ENCODE data around the gene FBXL15.

DNA sequence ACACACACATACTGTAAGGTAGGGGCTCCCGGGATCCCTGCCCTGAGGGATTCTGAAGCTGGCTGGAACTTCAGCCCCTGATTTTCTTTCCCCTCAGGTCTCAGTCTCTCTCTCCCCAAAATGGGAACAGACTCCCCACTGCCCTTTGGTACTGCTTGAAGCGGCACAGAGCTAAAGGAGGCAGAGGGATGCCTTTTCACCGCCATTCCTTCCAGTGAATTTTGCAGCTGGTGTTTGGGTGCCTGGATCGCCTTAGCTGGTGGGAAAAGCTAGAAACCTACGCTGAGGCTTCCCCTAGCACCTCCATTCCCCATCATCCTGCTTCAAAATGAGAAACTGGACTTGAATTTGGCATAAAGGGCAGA is 14.5 kb downstream of the FBXL15 start:
- TF ChIP-seq, protein P1, sequence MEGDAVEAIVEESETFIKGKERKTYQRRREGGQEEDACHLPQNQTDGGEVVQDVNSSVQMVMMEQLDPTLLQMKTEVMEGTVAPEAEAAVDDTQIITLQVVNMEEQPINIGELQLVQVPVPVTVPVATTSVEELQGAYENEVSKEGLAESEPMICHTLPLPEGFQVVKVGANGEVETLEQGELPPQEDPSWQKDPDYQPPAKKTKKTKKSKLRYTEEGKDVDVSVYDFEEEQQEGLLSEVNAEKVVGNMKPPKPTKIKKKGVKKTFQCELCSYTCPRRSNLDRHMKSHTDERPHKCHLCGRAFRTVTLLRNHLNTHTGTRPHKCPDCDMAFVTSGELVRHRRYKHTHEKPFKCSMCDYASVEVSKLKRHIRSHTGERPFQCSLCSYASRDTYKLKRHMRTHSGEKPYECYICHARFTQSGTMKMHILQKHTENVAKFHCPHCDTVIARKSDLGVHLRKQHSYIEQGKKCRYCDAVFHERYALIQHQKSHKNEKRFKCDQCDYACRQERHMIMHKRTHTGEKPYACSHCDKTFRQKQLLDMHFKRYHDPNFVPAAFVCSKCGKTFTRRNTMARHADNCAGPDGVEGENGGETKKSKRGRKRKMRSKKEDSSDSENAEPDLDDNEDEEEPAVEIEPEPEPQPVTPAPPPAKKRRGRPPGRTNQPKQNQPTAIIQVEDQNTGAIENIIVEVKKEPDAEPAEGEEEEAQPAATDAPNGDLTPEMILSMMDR (conservative IDR thresholded peaks at IDR 0.05 in 1 of 2, IDR thresholded peaks at IDR 0.05 in 1 of 2; ENCODE audit: low read depth in 1 of 2, low read length in 2 of 2), result no peak
- TF ChIP-seq EZH2 (IDR thresholded peaks at IDR 0.05; ENCODE audit: low read length, missing control alignments), result no peak
